Mammary epithelial cell (primary cell): ENCODE measurements around the gene GKN2.

Experiments used
- EZH2 ChIP-seq: IDR thresholded peaks from 2 replicates; pipeline ENCODE4 v1.6.1; 2012; ENCODE audit warnings: low read length, inconsistent platforms, borderline replicate concordance
- TF ChIP-seq, protein P1 (sequence below), 2 donors: IDR thresholded peaks in 1 of 2; conservative IDR thresholded peaks in 1 of 2; 2 replicates each; pipeline ENCODE4 v1.5.1; 2011 to 2012; ENCODE audit warnings: inconsistent platforms in 2 of 2, low read length in 2 of 2, mild to moderate bottlenecking in 2 of 2, control low read depth in 1 of 2, low read depth in 1 of 2; ENCODE audit not compliant: insufficient read depth in 1 of 2; ENCODE audit errors: extremely low read depth in 1 of 2

DNA sequence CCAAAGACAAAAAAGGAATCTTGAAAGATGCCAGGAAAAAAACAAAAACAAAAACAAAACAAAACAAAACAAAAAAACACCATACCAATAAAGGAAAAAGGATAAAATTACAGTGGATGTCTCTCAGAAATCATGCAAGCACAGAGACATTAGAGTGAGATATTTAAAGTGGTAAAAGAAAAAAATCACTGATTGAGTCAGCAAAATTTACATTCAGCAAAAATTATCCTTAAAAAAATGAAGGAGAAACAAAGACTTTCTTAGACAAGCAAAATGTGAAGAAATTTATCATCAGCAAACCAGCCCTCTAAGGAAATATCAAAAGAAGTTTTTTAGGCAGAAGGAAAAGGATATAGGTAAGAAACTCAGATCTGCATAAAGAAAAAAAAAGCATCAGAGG lies 11.6 kb upstream of the GKN2 start:
- TF ChIP-seq, protein P1, sequence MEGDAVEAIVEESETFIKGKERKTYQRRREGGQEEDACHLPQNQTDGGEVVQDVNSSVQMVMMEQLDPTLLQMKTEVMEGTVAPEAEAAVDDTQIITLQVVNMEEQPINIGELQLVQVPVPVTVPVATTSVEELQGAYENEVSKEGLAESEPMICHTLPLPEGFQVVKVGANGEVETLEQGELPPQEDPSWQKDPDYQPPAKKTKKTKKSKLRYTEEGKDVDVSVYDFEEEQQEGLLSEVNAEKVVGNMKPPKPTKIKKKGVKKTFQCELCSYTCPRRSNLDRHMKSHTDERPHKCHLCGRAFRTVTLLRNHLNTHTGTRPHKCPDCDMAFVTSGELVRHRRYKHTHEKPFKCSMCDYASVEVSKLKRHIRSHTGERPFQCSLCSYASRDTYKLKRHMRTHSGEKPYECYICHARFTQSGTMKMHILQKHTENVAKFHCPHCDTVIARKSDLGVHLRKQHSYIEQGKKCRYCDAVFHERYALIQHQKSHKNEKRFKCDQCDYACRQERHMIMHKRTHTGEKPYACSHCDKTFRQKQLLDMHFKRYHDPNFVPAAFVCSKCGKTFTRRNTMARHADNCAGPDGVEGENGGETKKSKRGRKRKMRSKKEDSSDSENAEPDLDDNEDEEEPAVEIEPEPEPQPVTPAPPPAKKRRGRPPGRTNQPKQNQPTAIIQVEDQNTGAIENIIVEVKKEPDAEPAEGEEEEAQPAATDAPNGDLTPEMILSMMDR (conservative IDR thresholded peaks at IDR 0.05 in 1 of 2, IDR thresholded peaks at IDR 0.05 in 1 of 2; ENCODE audit: extremely low read depth in 1 of 2, insufficient read depth in 1 of 2, low read depth in 1 of 2, low read length in 2 of 2): no peak
- TF ChIP-seq EZH2: no peak
